Spleen (tissue), 7 donors: ENCODE data around the gene CAMTA1.

Experiments
- CTCF ChIP-seq, 11 experiments: fragments of 200-600 bp in 7 of 11; fragments of 450-650 bp in 4 of 11; sonication (generic) in 4 of 11; IDR thresholded peaks in 8 of 11; conservative IDR thresholded peaks in 3 of 11; 1 replicate in 7 of 11; 2 replicates in 4 of 11; pipeline versions ENCODE4 v1.4.0 to v1.8.0; 2016 to 2021; ENCODE audit warnings: antibody characterized with exemption in 11 of 11, inconsistent platforms in 4 of 11, mild to moderate bottlenecking in 1 of 11
- POLR2A ChIP-seq, 3 donors: fragments of 450-650 bp; IDR thresholded peaks; one replicate each; pipeline ENCODE4 v1.5.1; 2017; ENCODE audit warnings: antibody characterized with exemption in 3 of 3, mild to moderate bottlenecking in 1 of 3
- donor health status: DM: no; HTN: no; CAD: no; lungs with moderate emphysema.
- donor health status: DM: no; HTN: no; CAD: no.
- donor health status: DM: no; HTN: no; CAD: no.

GRCh38 chr1:7360526-7360925 is 575.3 kb downstream of the CAMTA1 start:
- TF ChIP-seq CTCF (IDR thresholded peaks at IDR 0.05 in 8 of 11, conservative IDR thresholded peaks at IDR 0.05 in 3 of 11) (no peak), POLR2A (IDR thresholded peaks at IDR 0.05) (no peak)
